Measurements from ENCODE around the gene MYBPHL.

Gene MYBPHL

GRCh38 chr1:109281680-109282496 lies 24.9 kb downstream of the MYBPHL start:
- DNase-seq (ENCODE audit: low spot score): no peak

GRCh38 chr1:109280862-109281261 lies 25.9 kb downstream of the MYBPHL start:
- DNase-seq (ENCODE audit: low spot score): no peak

GRCh38 chr1:109279615-109280278 lies 27.1 kb downstream of the MYBPHL start:
- DNase-seq (ENCODE audit: low spot score): no peak

GRCh38 chr1:109277434-109278204 lies 29.2 kb downstream of the MYBPHL start:
- peak; percentile 90 for DNase-seq (ENCODE audit: low spot score)

GRCh38 chr1:109275706-109276345 lies 31.0 kb downstream of the MYBPHL start:
- DNase-seq (ENCODE audit: low spot score): no peak

DNA sequence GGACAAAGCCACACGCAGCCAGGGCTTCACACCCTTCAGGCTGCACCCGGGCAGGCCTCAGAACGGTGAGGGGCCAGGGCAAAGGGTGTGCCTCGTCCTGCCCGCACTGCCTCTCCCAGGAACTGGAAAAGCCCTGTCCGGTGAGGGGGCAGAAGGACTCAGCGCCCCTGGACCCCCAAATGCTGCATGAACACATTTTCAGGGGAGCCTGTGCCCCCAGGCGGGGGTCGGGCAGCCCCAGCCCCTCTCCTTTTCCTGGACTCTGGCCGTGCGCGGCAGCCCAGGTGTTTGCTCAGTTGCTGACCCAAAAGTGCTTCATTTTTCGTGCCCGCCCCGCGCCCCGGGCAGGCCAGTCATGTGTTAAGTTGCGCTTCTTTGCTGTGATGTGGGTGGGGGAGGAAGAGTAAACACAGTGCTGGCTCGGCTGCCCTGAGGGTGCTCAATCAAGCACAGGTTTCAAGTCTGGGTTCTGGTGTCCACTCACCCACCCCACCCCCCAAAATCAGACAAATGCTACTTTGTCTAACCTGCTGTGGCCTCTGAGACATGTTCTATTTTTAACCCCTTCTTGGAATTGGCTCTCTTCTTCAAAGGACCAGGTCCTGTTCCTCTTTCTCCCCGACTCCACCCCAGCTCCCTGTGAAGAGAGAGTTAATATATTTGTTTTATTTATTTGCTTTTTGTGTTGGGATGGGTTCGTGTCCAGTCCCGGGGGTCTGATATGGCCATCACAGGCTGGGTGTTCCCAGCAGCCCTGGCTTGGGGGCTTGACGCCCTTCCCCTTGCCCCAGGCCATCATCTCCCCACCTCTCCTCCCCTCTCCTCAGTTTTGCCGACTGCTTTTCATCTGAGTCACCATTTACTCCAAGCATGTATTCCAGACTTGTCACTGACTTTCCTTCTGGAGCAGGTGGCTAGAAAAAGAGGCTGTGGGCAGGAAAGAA lies 32.0 kb downstream of the MYBPHL start:
- peak; percentile 75 for DNase-seq (ENCODE audit: low spot score)

DNA sequence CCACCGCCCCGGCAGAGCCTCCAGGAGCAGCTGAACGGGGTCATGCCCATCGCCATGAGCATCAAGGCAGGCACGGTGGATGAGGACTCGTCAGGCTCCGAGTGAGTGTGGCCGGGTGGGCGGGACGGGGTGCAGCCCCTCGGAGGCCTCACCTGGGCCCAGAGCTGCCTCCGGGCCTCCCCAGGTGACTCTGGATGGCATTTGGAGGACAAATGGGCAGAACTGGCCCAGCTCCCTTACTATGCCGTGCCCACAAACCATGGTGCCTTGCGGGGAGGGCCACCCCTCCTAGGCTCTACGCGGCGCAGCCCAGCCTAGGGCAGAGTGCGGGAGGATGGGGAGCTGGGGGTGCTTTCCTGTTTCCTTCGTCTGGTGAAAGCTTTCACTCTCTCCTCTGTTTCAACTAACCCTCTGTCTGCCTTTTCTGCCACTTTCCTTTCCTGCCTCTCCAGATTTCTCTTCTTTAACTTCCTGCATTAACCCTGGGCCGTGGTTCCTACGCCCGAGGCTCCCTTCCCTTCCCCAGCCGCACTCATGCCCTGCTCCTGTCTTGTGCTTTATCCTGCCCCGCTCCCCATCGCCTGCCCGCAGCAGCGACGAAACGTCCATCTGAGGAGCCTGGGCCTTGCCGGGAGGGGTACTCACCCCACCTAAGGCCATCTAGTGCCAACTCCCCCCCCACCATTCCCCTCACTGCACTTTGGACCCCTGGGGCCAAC lies 33.1 kb downstream of the MYBPHL start:
- no peak for DNase-seq (ENCODE audit: low spot score)

- no peak for DNase-seq (ENCODE audit: low spot score)
Measured at GRCh38 chr1:109272831-109273547, 33.8 kb downstream of the MYBPHL start.

DNA sequence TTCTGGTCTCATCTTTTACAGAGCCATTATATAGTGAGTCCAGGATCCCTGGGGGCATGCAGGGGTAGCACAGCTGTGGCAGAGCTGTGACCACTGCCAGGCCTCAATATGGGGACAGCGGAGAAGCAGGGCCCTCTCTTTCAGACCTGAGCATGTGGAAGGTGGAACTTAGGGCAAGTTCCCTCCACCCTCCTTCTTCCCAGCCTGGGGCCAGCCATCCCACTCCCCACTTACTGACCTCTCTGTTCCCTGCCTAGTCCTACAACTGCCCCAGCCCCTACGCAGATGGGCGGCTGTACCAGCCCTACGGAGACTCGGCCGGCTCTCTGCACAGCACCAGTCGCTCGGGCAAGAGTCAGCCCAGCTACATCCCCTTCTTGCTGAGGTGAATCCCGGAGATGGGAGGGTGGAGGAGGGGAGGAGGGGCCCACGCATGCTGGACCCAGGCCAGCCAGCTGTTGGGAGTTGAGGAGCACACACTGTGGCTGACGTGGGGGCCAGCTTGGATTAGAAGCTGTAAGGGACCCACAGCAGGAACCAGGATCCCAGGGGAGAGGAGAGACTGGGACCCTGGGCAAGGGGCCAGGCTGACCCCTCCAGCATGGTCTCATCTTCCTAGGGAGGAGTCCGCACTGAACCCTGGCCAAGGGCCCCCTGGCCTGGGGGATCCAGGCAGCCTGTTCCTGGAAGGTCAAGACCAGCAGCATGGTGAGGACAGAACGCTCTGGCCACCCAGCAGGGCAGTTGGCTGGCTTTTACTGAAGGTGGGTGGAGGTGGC lies 34.6 kb downstream of the MYBPHL start:
- no peak for DNase-seq (ENCODE audit: low spot score)

- no peak for DNase-seq (ENCODE audit: low spot score)
Measured at GRCh38 chr1:109271458-109271857, 35.4 kb downstream of the MYBPHL start.

- no peak for DNase-seq (ENCODE audit: low spot score)
Measured at GRCh38 chr1:109270623-109271317, 36.0 kb downstream of the MYBPHL start.

GRCh38 chr1:109269981-109270622 lies 36.7 kb downstream of the MYBPHL start:
- no peak for DNase-seq (ENCODE audit: low spot score)

DNA sequence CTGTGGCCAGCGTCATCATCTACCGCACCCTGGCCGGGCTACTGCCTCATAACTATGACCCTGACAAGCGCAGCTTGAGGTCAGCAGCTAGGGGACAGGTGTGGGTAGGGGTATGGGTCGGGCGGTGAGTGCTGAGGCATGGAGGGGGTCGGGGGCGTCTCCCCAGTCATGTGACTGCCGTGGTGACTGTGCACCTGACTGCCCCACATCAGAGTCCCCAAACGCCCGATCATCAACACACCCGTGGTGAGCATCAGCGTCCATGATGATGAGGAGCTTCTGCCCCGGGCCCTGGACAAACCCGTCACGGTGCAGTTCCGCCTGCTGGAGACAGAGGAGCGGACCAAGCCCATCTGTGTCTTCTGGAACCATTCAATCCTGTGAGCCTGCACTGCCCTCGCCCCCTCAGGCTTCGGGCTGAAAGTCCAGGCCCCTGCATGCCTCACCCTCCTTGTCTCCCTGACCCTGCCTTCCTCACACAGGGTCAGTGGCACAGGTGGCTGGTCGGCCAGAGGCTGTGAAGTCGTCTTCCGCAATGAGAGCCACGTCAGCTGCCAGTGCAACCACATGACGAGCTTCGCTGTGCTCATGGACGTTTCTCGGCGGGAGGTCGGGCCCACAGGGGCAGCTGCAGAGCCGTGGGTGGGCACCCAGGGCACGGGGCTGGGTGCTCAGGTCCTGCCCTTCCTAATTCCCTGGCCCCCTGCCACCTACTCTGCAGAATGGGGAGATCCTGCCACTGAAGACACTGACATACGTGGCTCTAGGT lies 37.4 kb downstream of the MYBPHL start:
- no peak for DNase-seq (ENCODE audit: low spot score)

DNA sequence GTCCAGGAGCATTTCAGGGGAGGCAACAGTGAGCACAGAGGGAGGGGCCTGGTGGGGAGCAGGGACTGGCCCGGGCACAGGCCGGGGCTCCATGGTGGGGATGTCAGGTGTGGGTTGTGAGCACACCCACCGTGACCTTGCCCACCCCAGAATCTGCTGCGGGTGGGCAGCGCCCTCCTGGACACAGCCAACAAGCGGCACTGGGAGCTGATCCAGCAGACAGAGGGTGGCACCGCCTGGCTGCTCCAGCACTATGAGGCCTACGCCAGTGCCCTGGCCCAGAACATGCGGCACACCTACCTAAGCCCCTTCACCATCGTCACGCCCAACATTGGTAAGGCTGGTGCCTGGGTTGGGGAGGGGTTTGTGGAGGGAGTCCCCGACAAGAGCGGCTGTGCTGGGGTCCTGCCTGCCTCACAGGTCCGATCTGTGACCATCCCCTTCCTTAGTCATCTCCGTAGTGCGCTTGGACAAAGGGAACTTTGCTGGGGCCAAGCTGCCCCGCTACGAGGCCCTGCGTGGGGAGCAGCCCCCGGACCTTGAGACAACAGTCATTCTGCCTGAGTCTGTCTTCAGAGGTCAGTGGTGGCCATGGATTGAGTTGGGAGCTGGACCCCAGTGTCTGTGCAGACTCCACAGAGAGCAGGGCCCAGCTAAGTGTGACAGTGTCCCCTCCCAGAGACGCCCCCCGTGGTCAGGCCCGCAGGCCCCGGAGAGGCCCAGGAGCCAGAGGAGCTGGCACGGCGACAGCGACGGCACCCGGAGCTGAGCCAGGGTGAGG lies 38.2 kb downstream of the MYBPHL start:
- no peak for DNase-seq (ENCODE audit: low spot score)

GRCh38 chr1:109267743-109268300 lies 39.0 kb downstream of the MYBPHL start:
- no peak for DNase-seq (ENCODE audit: low spot score)

GRCh38 chr1:109266965-109267364 lies 39.8 kb downstream of the MYBPHL start:
- no peak for DNase-seq (ENCODE audit: low spot score)

Data from HuH-7.5 (cell line).